Measurements from ENCODE around the gene RAB8A.
"Not testable (repeated sequence)": the region's sequence is repeated elsewhere in the genome, so short reads cannot be mapped to it uniquely, and the experiment has no call there.

The RAB8A gene

DNA sequence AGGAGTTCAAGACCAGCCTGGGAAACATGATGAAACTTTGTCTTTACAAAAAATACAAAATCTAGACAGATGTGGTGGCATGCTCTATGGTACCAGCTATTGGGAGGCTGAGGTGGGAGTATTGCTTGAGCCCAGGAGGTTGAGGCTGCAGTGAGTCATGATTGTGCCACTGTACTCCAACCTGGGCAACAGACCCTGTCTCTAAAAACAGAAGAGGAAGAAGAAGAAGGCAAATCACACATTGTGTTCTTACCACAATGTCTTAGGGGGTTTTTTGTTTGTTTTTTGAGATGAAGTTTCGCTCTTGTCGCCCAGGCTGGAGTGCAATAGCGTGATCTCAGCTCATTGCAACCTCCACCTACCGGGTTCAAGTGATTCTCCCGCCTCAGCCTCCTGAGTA is 67.2 kb downstream of the RAB8A start:
- not testable (repeated sequence) for DNase-seq

DNA sequence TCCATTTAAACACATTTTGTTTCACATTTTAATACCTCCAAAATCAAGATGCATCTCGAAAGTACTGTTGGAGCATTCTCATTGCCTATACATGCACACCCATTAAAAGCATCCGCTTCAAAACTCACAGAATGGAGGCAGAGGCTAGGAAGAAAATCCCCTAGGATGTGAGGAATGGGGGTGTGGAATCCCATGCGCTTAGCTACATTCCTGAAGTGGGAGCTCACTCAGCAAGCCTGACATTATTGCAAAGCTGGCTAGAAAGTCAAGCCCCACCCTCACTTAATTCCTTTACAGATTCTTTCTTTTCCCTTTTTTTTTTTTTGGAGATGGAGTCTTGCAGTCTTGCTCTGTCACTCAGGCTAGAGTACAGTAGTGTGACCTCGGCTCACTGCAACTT is 68.9 kb downstream of the RAB8A start:
- no peak for DNase-seq
